ENCODE measurements around the gene MYL12A.

The MYL12A gene

DNA sequence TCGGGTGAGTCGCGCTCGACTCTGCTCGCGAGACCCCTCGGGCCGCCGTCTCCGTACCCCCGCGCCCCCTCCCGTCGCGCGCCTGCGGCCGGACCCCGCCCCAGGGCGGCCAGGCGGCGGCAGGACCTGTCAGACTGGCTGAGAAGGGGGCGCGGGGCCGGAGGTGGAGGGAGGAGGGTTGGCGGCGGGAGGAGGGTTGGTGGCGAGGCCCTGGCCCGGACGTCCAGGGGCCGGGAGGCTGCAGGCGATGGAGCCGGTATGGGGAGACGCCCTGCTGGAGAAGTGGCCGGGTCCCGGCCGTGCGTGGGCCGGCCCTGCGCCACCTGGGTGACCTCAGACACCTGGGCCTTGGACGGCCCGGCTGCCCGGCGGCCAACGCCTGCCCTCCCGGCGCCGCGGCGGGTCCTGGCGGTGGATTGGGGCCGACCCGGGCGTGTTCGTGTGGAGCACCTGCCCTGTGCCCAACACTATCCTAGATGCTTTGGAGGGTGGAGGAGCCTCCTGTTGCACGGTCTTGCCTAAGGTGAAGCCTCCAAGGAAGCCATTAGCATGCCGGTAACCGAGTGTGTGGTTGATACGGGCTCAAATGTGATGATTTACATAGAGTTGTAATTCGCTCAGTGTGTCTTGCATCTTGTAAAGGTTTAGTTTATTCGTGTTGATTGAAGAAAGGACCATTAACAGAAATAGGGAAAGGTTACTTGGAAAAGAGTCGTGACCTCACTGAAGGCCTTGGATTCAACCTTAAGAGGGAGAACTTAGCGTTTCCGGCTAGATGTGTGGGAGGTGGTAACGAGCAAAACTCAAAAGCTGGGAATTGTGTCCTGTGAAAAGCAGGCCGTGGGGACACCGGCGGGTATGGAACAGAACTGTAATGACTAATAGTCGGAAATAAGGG is 14.9 kb downstream of the MYL12A start:
- H4K20me1 ChIP-seq (ENCODE audit: insufficient read depth, low read length): no peaks in the 10 kb centered on the region
- H3K4me2 ChIP-seq (ENCODE audit: low read length): peak overlapping the region; percentile 69
- H3K27ac ChIP-seq (ENCODE audit: low read depth, low read length, poor library complexity, severe bottlenecking): peak overlapping the region; percentile 27
- no peaks in the 10 kb centered on the region for H3K27me3 ChIP-seq (ENCODE audit: insufficient read depth, low read length)
- H3K9ac ChIP-seq (ENCODE audit: low read length): peak overlapping the region; percentile 96
- TF ChIP-seq EZH2 (IDR thresholded peaks at IDR 0.05; ENCODE audit: borderline replicate concordance, low read length): no peak
- TF ChIP-seq, protein P1, sequence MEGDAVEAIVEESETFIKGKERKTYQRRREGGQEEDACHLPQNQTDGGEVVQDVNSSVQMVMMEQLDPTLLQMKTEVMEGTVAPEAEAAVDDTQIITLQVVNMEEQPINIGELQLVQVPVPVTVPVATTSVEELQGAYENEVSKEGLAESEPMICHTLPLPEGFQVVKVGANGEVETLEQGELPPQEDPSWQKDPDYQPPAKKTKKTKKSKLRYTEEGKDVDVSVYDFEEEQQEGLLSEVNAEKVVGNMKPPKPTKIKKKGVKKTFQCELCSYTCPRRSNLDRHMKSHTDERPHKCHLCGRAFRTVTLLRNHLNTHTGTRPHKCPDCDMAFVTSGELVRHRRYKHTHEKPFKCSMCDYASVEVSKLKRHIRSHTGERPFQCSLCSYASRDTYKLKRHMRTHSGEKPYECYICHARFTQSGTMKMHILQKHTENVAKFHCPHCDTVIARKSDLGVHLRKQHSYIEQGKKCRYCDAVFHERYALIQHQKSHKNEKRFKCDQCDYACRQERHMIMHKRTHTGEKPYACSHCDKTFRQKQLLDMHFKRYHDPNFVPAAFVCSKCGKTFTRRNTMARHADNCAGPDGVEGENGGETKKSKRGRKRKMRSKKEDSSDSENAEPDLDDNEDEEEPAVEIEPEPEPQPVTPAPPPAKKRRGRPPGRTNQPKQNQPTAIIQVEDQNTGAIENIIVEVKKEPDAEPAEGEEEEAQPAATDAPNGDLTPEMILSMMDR (IDR thresholded peaks at IDR 0.05; ENCODE audit: low read length): no peak
- peak overlapping the region; percentile 95 for H3K4me3 ChIP-seq (ENCODE audit: low read depth, low read length, poor library complexity, severe bottlenecking)
- peaks cover 50% of the 10 kb centered on the region for H3K79me2 ChIP-seq (ENCODE audit: insufficient read depth, low read length)
- H3K4me1 ChIP-seq (ENCODE audit: insufficient read depth, low read length, severe bottlenecking): peaks cover 54% of the 10 kb centered on the region
- H3K9me2 ChIP-seq (ENCODE audit: low read depth, low read length): no peaks in the 10 kb centered on the region
- no peak overlapping the region for H2AFZ ChIP-seq (ENCODE audit: low read length)
- no peaks in the 10 kb centered on the region for H3F3A ChIP-seq (ENCODE audit: insufficient read depth, low read length)
- H3K36me3 ChIP-seq (ENCODE audit: insufficient read depth, low read length): peaks cover 8% of the 10 kb centered on the region; the same call in 1 of the 2 replicates
- no peaks in the 10 kb centered on the region for H3K9me3 ChIP-seq (ENCODE audit: low read length)

DNA sequence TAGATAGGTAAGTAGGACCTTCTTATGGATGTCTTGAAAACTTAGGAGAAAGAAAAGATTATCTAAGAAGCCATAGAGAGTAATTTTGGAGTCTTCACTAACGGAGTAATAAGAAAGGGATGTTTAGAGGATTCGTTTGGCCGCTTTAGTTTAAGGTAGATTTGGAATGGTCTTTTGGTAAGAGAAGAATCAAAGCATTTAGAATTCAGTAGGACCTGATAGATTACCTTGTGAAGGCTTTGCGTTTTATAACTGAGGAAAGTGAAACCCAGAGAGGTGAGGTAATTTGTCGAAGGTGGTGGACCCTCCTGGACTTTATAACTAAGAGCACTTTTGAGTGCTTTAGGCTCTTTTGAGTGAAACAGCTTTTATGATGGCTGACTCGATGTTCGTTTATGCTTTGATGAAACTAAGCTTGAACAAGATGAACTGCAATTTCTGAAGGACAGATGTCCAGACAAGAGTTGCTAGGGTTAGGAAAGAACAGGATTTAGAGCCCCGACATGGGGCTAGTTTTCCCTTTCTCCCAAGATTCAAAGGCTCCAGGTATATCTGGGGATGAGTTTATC is 15.6 kb downstream of the MYL12A start:
- Histone ChIP-seq H3K27me3 (ENCODE audit: insufficient read depth, low read length) (no peaks in the 10 kb centered on the region), H3K36me3 (ENCODE audit: insufficient read depth, low read length) (0 out of 2 replicates have a peak, but pooled peaks cover under 1% of the 10 kb centered on the region), H2AFZ (ENCODE audit: low read length) (no peak overlapping the region), H3K27ac (ENCODE audit: low read depth, low read length, poor library complexity, severe bottlenecking) (peak overlapping the region; percentile 27), H3K4me3 (ENCODE audit: low read depth, low read length, poor library complexity, severe bottlenecking) (peak overlapping the region; percentile 95), H3K4me2 (ENCODE audit: low read length) (peak overlapping the region; percentile 69), H4K20me1 (ENCODE audit: insufficient read depth, low read length) (no peaks in the 10 kb centered on the region), H3K79me2 (ENCODE audit: insufficient read depth, low read length) (peaks cover 55% of the 10 kb centered on the region), H3K9me3 (ENCODE audit: low read length) (no peaks in the 10 kb centered on the region), H3F3A (ENCODE audit: insufficient read depth, low read length) (no peaks in the 10 kb centered on the region), H3K9me2 (ENCODE audit: low read depth, low read length) (no peaks in the 10 kb centered on the region), H3K4me1 (ENCODE audit: insufficient read depth, low read length, severe bottlenecking) (peaks cover 54% of the 10 kb centered on the region), H3K9ac (ENCODE audit: low read length) (peak overlapping the region; percentile 96)
- TF ChIP-seq EZH2 (IDR thresholded peaks at IDR 0.05; ENCODE audit: borderline replicate concordance, low read length): no peak
- TF ChIP-seq, protein P1 (IDR thresholded peaks at IDR 0.05; ENCODE audit: low read length): no peak

DNA sequence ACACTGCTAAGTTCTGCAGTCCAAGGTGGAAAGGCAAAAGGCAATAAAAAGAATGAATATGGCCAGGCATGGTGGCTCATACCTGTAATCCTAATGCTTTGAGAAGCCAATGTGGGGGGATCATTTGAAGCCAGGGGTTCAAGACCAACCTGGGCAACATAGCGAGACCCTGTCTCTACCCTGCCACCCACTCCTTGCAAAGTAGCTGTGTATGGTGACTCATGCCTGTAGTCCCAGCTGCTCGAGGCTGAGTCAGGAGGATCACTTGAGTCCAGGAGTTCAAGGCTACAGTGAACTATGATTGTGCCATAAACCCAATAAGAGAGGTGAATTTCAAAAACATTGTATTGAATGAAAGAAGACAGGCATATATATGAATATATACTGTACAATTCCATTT is 16.8 kb downstream of the MYL12A start:
- no peaks in the 10 kb centered on the region for H3K9me2 ChIP-seq (ENCODE audit: low read depth, low read length)
- peaks cover 54% of the 10 kb centered on the region for H3K4me1 ChIP-seq (ENCODE audit: insufficient read depth, low read length, severe bottlenecking)
- no peak overlapping the region for H3K9ac ChIP-seq (ENCODE audit: low read length)
- peak overlapping the region; percentile 22 for H3K4me3 ChIP-seq (ENCODE audit: low read depth, low read length, poor library complexity, severe bottlenecking)
- H3K27ac ChIP-seq (ENCODE audit: low read depth, low read length, poor library complexity, severe bottlenecking): peak overlapping the region; percentile 8
- TF ChIP-seq, protein P1 (IDR thresholded peaks at IDR 0.05; ENCODE audit: low read length): no peak
- TF ChIP-seq EZH2 (IDR thresholded peaks at IDR 0.05; ENCODE audit: borderline replicate concordance, low read length): no peak
- H3K4me2 ChIP-seq (ENCODE audit: low read length): peak overlapping the region; percentile 68
- H4K20me1 ChIP-seq (ENCODE audit: insufficient read depth, low read length): no peaks in the 10 kb centered on the region
- peaks cover 67% of the 10 kb centered on the region for H3K79me2 ChIP-seq (ENCODE audit: insufficient read depth, low read length)
- H3F3A ChIP-seq (ENCODE audit: insufficient read depth, low read length): no peaks in the 10 kb centered on the region
- no peaks in the 10 kb centered on the region for H3K27me3 ChIP-seq (ENCODE audit: insufficient read depth, low read length)
- no peaks in the 10 kb centered on the region for H3K9me3 ChIP-seq (ENCODE audit: low read length)
- H2AFZ ChIP-seq (ENCODE audit: low read length): no peak overlapping the region
- no peaks in the 10 kb centered on the region for H3K36me3 ChIP-seq (ENCODE audit: insufficient read depth, low read length)

Data from OCI-LY1 (cell line).